CD14-positive monocyte (primary cell): ENCODE measurements around the gene MCOLN2. TPM values are rescaled to one million over a fixed set of nuclear protein-coding genes. Genes with fewer than 3 reads are reported as not detected.

Experiments
- DNase-seq, 3 donors: peaks; one replicate each; pipeline ENCODE4 v3.0.0-alpha.2; 2011 to 2022
- H2AFZ ChIP-seq: 2 replicates; pipeline ENCODE4 v1.6.0; 2012; ENCODE audit warnings: mild to moderate bottlenecking, low read depth, low read length, inconsistent platforms; ENCODE audit not compliant: insufficient read depth, poor library complexity, severe bottlenecking
- H3K27ac ChIP-seq, 2 donors: 1 replicate in 1 of 2; 2 replicates in 1 of 2; pipeline ENCODE4 v1.5.1; 2012 to 2013; ENCODE audit warnings: low read length in 2 of 2, control low read depth in 1 of 2, inconsistent platforms in 1 of 2, low read depth in 1 of 2, mild to moderate bottlenecking in 1 of 2
- H3K27me3 ChIP-seq, 2 donors: one replicate each; pipeline versions ENCODE4 v1.6.0 to v1.6.1; 2011 to 2013; ENCODE audit warnings: low read length in 2 of 2; ENCODE audit not compliant: control insufficient read depth in 2 of 2, insufficient read depth in 2 of 2
- H3K36me3 ChIP-seq, 2 donors: replicated peaks in 1 of 2; 1 replicate in 1 of 2; 2 replicates in 1 of 2; pipeline versions ENCODE4 v1.5.1 to v1.6.1; 2012 to 2013; ENCODE audit warnings: low read length in 2 of 2, control low read depth in 1 of 2, inconsistent platforms in 1 of 2, mild to moderate bottlenecking in 1 of 2; ENCODE audit not compliant: insufficient read depth in 2 of 2, control insufficient read depth in 1 of 2
- H3K4me1 ChIP-seq, 2 donors: 1 replicate in 1 of 2; 2 replicates in 1 of 2; pipeline versions ENCODE4 v1.5.1 to v1.6.1; 2012 to 2013; ENCODE audit warnings: low read length in 2 of 2, control low read depth in 1 of 2, inconsistent platforms in 1 of 2, mild to moderate bottlenecking in 1 of 2, moderate library complexity in 1 of 2; ENCODE audit not compliant: insufficient read depth in 2 of 2, control insufficient read depth in 1 of 2
- H3K4me2 ChIP-seq: replicated peaks from 2 replicates; pipeline ENCODE3; 2012; ENCODE audit warnings: low read length, moderate library complexity, mild to moderate bottlenecking; ENCODE audit not compliant: poor library complexity, severe bottlenecking; ENCODE audit errors: extremely low read depth
- H3K4me3 ChIP-seq, 3 experiments: fragments of 200-600 bp in 1 of 3; sonication (generic) in 1 of 3; replicated peaks in 1 of 3; 1 replicate in 2 of 3; 2 replicates in 1 of 3; pipeline ENCODE4 v1.5.1; 2011 to 2013; ENCODE audit warnings: low read length in 3 of 3, mild to moderate bottlenecking in 3 of 3, control low read depth in 2 of 3, low read depth in 2 of 3, inconsistent platforms in 1 of 3, moderate library complexity in 1 of 3
- H3K79me2 ChIP-seq: 2 replicates; pipeline ENCODE4 v1.6.0; 2012; ENCODE audit warnings: mild to moderate bottlenecking, control low read depth, inconsistent platforms, low read length, moderate library complexity; ENCODE audit not compliant: insufficient read depth
- H3K9ac ChIP-seq: 2 replicates; pipeline ENCODE4 v1.6.0; 2017; ENCODE audit warnings: low read length, mild to moderate bottlenecking; ENCODE audit not compliant: insufficient read depth, poor library complexity, severe bottlenecking
- H3K9me3 ChIP-seq, 2 donors: replicated peaks in 1 of 2; 1 replicate in 1 of 2; 2 replicates in 1 of 2; pipeline versions ENCODE4 v1.5.1 to v1.6.1; 2012 to 2013; ENCODE audit warnings: low read length in 2 of 2, control low read depth in 1 of 2; ENCODE audit not compliant: control insufficient read depth in 1 of 2, insufficient read depth in 1 of 2
- H4K20me1 ChIP-seq: 2 replicates; pipeline ENCODE4 v1.6.0; 2012; ENCODE audit warnings: mild to moderate bottlenecking, low read length, control low read depth, moderate library complexity; ENCODE audit not compliant: insufficient read depth
- H3K27ac Mint-ChIP-seq, 7 donors: one replicate each; pipeline ENCODE4 v1.8.0; 2020; ENCODE audit warnings: mild to moderate bottlenecking in 7 of 7, mixed read lengths in 7 of 7, moderate library complexity in 6 of 7, inconsistent platforms in 2 of 7
- H3K27me3 Mint-ChIP-seq, 3 donors: one replicate each; pipeline ENCODE4 v1.8.0; 2021 to 2022; ENCODE audit warnings: low read depth in 3 of 3, mild to moderate bottlenecking in 3 of 3, mixed read lengths in 3 of 3, moderate library complexity in 3 of 3, inconsistent platforms in 1 of 3
- H3K36me3 Mint-ChIP-seq, 2 donors: one replicate each; pipeline ENCODE4 v1.8.0; 2020; ENCODE audit warnings: mixed read lengths in 2 of 2, inconsistent platforms in 1 of 2, mild to moderate bottlenecking in 1 of 2
- H3K4me1 Mint-ChIP-seq: one replicate; pipeline ENCODE4 v1.8.0; 2020; ENCODE audit warnings: mild to moderate bottlenecking, mixed read lengths
- H3K4me3 Mint-ChIP-seq, 2 donors: one replicate each; pipeline ENCODE4 v1.8.0; 2020; ENCODE audit warnings: mild to moderate bottlenecking in 2 of 2, mixed read lengths in 2 of 2, moderate library complexity in 1 of 2
- H3K9me3 Mint-ChIP-seq, 7 donors: one replicate each; pipeline ENCODE4 v1.8.0; 2020 to 2022; ENCODE audit warnings: mixed read lengths in 7 of 7, mild to moderate bottlenecking in 6 of 7, moderate library complexity in 6 of 7, inconsistent platforms in 2 of 7
- CTCF ChIP-seq: fragments of 200-600 bp; IDR thresholded peaks from one replicate; pipeline ENCODE4 v1.8.0; 2022; ENCODE audit warnings: antibody characterized with exemption, mild to moderate bottlenecking
- WGBS: methylation state at CpG from one replicate; pipeline ENCODE4 v1.1.5; 2013; ENCODE audit warnings: missing lambda C conversion rate; ENCODE audit not compliant: insufficient coverage; 5-methylcytosine and 5-hydroxymethylcytosine counted together
- intact Hi-C, 2 donors: fragments of 100-400 bp; cut with micrococcal nuclease; formaldehyde crosslinking; loops; one replicate each; pipeline versions ENCODE4 v1.15.0 to v1.15.1; 2023
- polyA plus RNA-seq, 3 donors: library from polyadenylated mRNA; depleted of rRNA in 1 of 3; unstranded in 2 of 3; stranded (reverse) in 1 of 3; fragments of 300-500 nt in 2 of 3; fragments of >200 nt in 1 of 3; fragmentation: Illumina TruSeq in 2 of 3; gene quantifications; 1 replicate in 2 of 3; 2 replicates in 1 of 3; pipeline ENCODE4 v1.2.3, GENCODE V29; 2012 to 2021

Gene MCOLN2
- polyA plus RNA-seq, 3 donors = 0.51 to 2.7 (median 1.1) TPM

DNA sequence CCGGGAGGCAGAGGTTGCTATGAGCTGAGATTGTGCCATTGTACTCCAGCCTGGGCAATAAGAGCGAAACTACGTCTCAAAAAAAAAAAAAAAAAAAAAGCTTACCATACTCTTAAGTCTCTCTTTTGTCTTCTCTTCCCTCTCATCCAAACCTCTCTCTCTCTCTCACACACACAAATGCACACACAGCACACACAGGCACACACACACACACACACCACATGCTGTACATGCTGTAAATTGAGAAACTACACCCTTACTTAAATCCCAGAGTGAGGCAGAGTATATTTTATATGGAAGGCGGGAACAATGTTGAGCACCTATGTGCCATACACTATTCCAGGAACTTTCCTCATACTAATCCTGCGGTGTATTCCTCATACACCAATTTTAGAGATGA, 44.9 kb upstream of the MCOLN2 start:
- Mint-ChIP-seq H3K36me3 (peaks cover 0 to 2% of the 10 kb centered on the region in 2 donors), H3K9me3 (peaks cover 0 to 1% (median 0%) of the 10 kb centered on the region in 7 donors), H3K4me3 (no peak overlapping the region), H3K4me1 (no peaks in the 10 kb centered on the region), H3K27ac (peak overlapping the region in 2 of 7 donors; percentile 14 to 61), H3K27me3 (peaks cover 40 to 49% (median 43%) of the 10 kb centered on the region in 3 donors)
- intact Hi-C loops = no loop called here
- H4K20me1 ChIP-seq = no peaks in the 10 kb centered on the region
- no peak overlapping the region for H3K4me2 ChIP-seq
- WGBS = no CpG with 5 or more reads among the region's 5 CpGs
- H3K4me3 ChIP-seq = no peak overlapping the region
- no peak overlapping the region for H3K27ac ChIP-seq
- H2AFZ ChIP-seq = no peak overlapping the region
- no peaks in the 10 kb centered on the region for H3K36me3 ChIP-seq
- no peaks in the 10 kb centered on the region for H3K79me2 ChIP-seq
- H3K9me3 ChIP-seq = no peaks in the 10 kb centered on the region
- peaks cover 30 to 43% of the 10 kb centered on the region in 2 donors for H3K27me3 ChIP-seq
- H3K4me1 ChIP-seq = no peaks in the 10 kb centered on the region
- no peak overlapping the region for H3K9ac ChIP-seq
- no peak for TF ChIP-seq CTCF
- no peak for DNase-seq

- TF ChIP-seq CTCF = no peak
- no peak overlapping the region for H3K27ac Mint-ChIP-seq
- H3K36me3 Mint-ChIP-seq = no peaks in the 10 kb centered on the region
- H3K9ac ChIP-seq = no peak overlapping the region
- no peaks in the 10 kb centered on the region for H3K79me2 ChIP-seq
- intact Hi-C loops = no loop called here
- no peak overlapping the region for H3K27ac ChIP-seq
- no peak for DNase-seq
- H4K20me1 ChIP-seq = no peaks in the 10 kb centered on the region
- H3K9me3 ChIP-seq = no peaks in the 10 kb centered on the region
- no peaks in the 10 kb centered on the region for H3K36me3 ChIP-seq
- H3K4me1 ChIP-seq = no peaks in the 10 kb centered on the region
- peaks cover 2 to 3% of the 10 kb centered on the region in 2 donors for H3K27me3 ChIP-seq
- no peak overlapping the region for H3K4me2 ChIP-seq
- no peak overlapping the region for H3K4me3 ChIP-seq
- H3K4me1 Mint-ChIP-seq = no peaks in the 10 kb centered on the region
- no peak overlapping the region for H3K4me3 Mint-ChIP-seq
- peaks cover 1 to 4% (median 4%) of the 10 kb centered on the region in 3 donors for H3K27me3 Mint-ChIP-seq
- H2AFZ ChIP-seq = no peak overlapping the region
- no CpG with 5 or more reads among the region's 2 CpGs for WGBS
- H3K9me3 Mint-ChIP-seq = peaks cover 0 to 2% (median 0%) of the 10 kb centered on the region in 7 donors
Observed at GRCh38 chr1:85033221-85033620, 36.3 kb upstream of the MCOLN2 start.
